AG10803 (cell line): ENCODE results near the gene RIMBP2.

Experiments used
- DNase-seq: peaks from one replicate; pipeline ENCODE4 v3.0.0; 2010; ENCODE audit warnings: low read depth
- H3K4me3 ChIP-seq: 2 replicates; pipeline ENCODE4 v1.5.1; 2011; ENCODE audit warnings: mild to moderate bottlenecking, low read length, control low read depth
- TF ChIP-seq, protein P1 (sequence below): conservative IDR thresholded peaks from 2 replicates; pipeline ENCODE4 v1.5.1; 2011; ENCODE audit warnings: mild to moderate bottlenecking, low read length, control low read depth, inconsistent platforms

Gene RIMBP2

DNA sequence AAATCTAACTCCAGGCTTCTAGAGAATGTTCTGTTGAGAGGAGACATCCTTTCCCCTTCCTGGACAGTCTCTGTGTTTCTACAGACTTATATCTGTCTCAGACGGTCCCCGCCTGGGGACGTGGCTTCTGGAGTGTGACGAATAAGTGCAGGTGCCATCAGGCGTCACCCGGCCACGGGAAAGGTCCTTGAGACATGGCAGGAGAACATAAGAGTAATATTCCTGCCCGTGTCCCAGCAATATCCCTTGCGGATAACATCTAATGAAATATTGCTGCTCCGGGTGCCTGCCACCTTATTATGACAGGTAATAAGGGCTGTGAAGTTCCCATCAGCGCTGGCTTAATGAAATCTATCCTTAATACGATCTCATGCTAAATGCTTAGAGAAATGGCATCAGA is 238.8 kb downstream of the RIMBP2 start:
- no peak for DNase-seq
- H3K4me3 ChIP-seq: no peak overlapping the region
- TF ChIP-seq, protein P1, sequence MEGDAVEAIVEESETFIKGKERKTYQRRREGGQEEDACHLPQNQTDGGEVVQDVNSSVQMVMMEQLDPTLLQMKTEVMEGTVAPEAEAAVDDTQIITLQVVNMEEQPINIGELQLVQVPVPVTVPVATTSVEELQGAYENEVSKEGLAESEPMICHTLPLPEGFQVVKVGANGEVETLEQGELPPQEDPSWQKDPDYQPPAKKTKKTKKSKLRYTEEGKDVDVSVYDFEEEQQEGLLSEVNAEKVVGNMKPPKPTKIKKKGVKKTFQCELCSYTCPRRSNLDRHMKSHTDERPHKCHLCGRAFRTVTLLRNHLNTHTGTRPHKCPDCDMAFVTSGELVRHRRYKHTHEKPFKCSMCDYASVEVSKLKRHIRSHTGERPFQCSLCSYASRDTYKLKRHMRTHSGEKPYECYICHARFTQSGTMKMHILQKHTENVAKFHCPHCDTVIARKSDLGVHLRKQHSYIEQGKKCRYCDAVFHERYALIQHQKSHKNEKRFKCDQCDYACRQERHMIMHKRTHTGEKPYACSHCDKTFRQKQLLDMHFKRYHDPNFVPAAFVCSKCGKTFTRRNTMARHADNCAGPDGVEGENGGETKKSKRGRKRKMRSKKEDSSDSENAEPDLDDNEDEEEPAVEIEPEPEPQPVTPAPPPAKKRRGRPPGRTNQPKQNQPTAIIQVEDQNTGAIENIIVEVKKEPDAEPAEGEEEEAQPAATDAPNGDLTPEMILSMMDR: no peak

GRCh38 chr12:130476451-130477135 is 239.5 kb downstream of the RIMBP2 start:
- no peak overlapping the region for H3K4me3 ChIP-seq
- DNase-seq: no peak
- TF ChIP-seq, protein P1: no peak

GRCh38 chr12:130474599-130475269 is 241.4 kb downstream of the RIMBP2 start:
- DNase-seq: no peak
- no peak overlapping the region for H3K4me3 ChIP-seq
- TF ChIP-seq, protein P1: no peak

DNA sequence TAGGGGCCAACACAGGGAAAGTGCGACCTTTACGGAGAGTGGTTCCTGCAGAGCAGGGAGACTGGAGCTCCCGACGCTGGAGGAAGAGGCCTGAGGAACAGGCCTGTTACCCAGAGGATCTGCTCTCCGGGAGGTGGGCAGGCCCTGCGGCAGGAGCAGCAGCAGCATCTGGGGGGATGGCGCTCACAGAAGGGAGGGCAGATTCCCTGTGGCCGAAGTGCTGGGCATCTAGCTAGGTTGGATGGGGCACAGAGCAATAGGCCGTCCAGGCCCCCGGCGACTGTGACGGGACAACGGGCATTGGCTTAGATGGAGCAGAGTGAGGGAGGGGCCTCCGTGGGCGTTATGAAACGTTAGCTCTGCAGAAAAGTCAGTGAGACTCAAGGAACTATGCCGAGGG is 242.8 kb downstream of the RIMBP2 start:
- TF ChIP-seq, protein P1: no peak
- no peak for DNase-seq
- no peak overlapping the region for H3K4me3 ChIP-seq

DNA sequence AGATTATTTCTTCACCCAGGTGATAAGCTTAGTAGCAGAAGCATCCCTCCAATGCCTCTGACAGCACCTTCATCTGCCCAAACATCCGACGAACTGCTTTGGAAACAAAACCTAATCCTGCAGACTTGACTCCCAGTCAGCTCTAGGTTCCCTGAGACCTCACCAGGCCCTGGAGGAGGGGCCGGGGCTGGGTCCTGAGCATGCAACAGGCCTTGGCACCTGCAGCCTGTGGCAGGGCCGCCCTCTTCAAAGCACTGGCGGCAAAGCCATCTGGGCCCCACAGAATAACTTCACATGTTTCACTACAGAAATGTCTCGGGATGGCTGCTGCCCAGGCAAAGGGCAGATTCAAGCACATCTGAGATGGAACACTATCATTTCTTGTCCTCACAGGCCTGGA is 245.1 kb downstream of the RIMBP2 start:
- TF ChIP-seq, protein P1: no peak
- DNase-seq: no peak
- H3K4me3 ChIP-seq: no peak overlapping the region

DNA sequence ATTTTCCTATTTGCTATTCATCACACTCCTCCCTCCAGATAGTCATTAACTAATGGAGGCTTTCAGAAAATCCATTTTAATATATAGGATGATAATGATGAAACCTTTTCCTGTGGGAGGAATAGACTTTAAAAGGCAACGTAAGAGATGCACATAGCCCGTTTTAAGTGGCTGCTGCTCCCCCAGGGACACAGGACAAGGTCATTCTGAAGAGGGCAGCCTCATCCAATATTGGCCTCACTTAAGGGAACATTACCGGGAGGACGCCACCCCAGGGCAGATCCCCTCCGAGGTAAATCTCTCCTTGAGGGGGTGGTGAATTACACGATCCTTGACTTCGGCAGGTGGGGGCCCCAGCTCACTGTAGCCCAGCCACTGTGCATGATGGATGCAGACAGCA is 246.5 kb downstream of the RIMBP2 start:
- no peak overlapping the region for H3K4me3 ChIP-seq
- DNase-seq: no peak
- TF ChIP-seq, protein P1: no peak

- no peak for DNase-seq
- TF ChIP-seq, protein P1: no peak
- H3K4me3 ChIP-seq: no peak overlapping the region
These were observed 247.3 kb downstream of the RIMBP2 start for GRCh38 chr12:130468700-130469245.
